HepG2 (cell line): ENCODE results near the gene DDAH1. TPM values are rescaled to one million over a fixed set of nuclear protein-coding genes. Genes with fewer than 3 reads are reported as not detected.

ENCODE experiments used
- ATAC-seq: fragments of 200-7000 bp; cut with Tn5 transposase; 3 replicates; pipeline ENCODE4 v1.9.1; 2020; ENCODE audit warnings: mild to moderate bottlenecking, moderate library complexity
- BruUV-seq: library from RNA; stranded (reverse); fragments of 400-500 nt; replicated peaks from 2 replicates; lab custom pipeline; 2021; lab: Mats Ljungman, UMichigan
- CTCF ChIA-PET: fragments of 300-600 bp; formaldehyde crosslinking; extraction: SDS; loops from one replicate; lab custom pipeline; 2021; ENCODE audit warnings: low total read pairs, inconsistent platforms, low intra/inter-chr PET ratio; lab: Yijun Ruan, JAX
- POLR2A ChIA-PET: fragments of 350-600 bp; sonication (Branson Sonifier 250); formaldehyde crosslinking; loops from one replicate; lab custom pipeline; 2020; ENCODE audit warnings: antibody characterized with exemption, inconsistent platforms; lab: Yijun Ruan, JAX
- DNase-seq: peaks from one replicate; pipeline ENCODE4 v3.0.0-alpha.2; 2015; ENCODE audit warnings: low spot score
- FAIRE-seq: peaks from 3 replicates; lab custom pipeline; 2011; peaks lifted over from hg19 to GRCh38; lab: Jason Lieb, UNC
- H2AFZ ChIP-seq: one replicate; pipeline ENCODE4 v1.6.1; 2011; ENCODE audit warnings: low read length, inconsistent platforms
- H3K27ac ChIP-seq: fragments of 300-600 bp; 3 replicates; pipeline ENCODE4 v1.8.0; 2011; ENCODE audit warnings: mixed run types, mild to moderate bottlenecking, mixed read lengths, low read length, inconsistent platforms; ENCODE audit not compliant: insufficient read depth; ENCODE audit errors: extremely low read length
- H3K27me3 ChIP-seq, 2 experiments: fragments of 200-600 bp in 1 of 2; 2 replicates in 1 of 2; 3 replicates in 1 of 2; pipeline versions ENCODE4 v1.6.0 to v1.8.0; 2011; ENCODE audit warnings: low read length in 2 of 2, mild to moderate bottlenecking in 2 of 2, moderate library complexity in 2 of 2, inconsistent platforms in 1 of 2; ENCODE audit not compliant: insufficient read depth in 2 of 2, control insufficient read depth in 1 of 2
- H3K36me3 ChIP-seq, 2 experiments: fragments of 200-600 bp in 1 of 2; replicated peaks in 1 of 2; 2 replicates in 1 of 2; 3 replicates in 1 of 2; pipeline versions ENCODE4 v1.5.1 to v1.8.0; 2011; ENCODE audit warnings: low read length in 2 of 2, inconsistent platforms in 1 of 2; ENCODE audit not compliant: insufficient read depth in 2 of 2, control insufficient read depth in 1 of 2
- H3K4me1 ChIP-seq: 2 replicates; pipeline ENCODE4 v1.5.1; 2012; ENCODE audit warnings: low read length, inconsistent platforms; ENCODE audit not compliant: insufficient read depth
- H3K4me2 ChIP-seq: 2 replicates; pipeline ENCODE4 v1.6.0; 2011; ENCODE audit warnings: low read depth, low read length, inconsistent platforms
- H3K4me3 ChIP-seq, 3 experiments: fragments of 200-600 bp in 1 of 3; sonication (generic), shearing (Covaris generic) in 1 of 3; replicated peaks in 1 of 3; 2 replicates each; pipeline ENCODE4 v1.5.1; 2011 to 2016; ENCODE audit warnings: low read length in 3 of 3, inconsistent platforms in 2 of 3, low read depth in 2 of 3, mild to moderate bottlenecking in 2 of 3, control low read depth in 1 of 3, mixed read lengths in 1 of 3; ENCODE audit not compliant: insufficient read depth in 1 of 3
- H3K79me2 ChIP-seq: one replicate; pipeline ENCODE4 v1.6.1; 2011; ENCODE audit warnings: low read length, inconsistent platforms; ENCODE audit not compliant: insufficient read depth
- H3K9ac ChIP-seq: 2 replicates; pipeline ENCODE4 v1.6.0; 2011; ENCODE audit warnings: mild to moderate bottlenecking, low read depth, low read length, inconsistent platforms; ENCODE audit not compliant: insufficient read depth
- H3K9me3 ChIP-seq: 2 replicates; pipeline ENCODE4 v1.5.1; 2012; ENCODE audit warnings: mild to moderate bottlenecking, low read length
- H4K20me1 ChIP-seq: 2 replicates; pipeline ENCODE4 v1.6.0; 2011; ENCODE audit warnings: inconsistent platforms, mild to moderate bottlenecking, low read length, moderate library complexity; ENCODE audit not compliant: insufficient read depth
- ARNT2 ChIP-seq: sonication (generic); formaldehyde crosslinking; IDR thresholded peaks from 2 replicates; pipeline ENCODE4 v1.8.0; 2022; ENCODE audit warnings: mild to moderate bottlenecking, low read depth, missing genetic modification reagents, moderate library complexity
- CEBPG ChIP-seq: IDR thresholded peaks from 2 replicates; pipeline ENCODE4 v1.6.1; 2016
- E2F2 ChIP-seq: sonication (generic); formaldehyde crosslinking; IDR thresholded peaks from 2 replicates; pipeline ENCODE4 v1.4.0; 2020; ENCODE audit warnings: missing genetic modification reagents, borderline replicate concordance
- MIXL1 ChIP-seq: IDR thresholded peaks from 2 replicates; pipeline ENCODE4 v1.6.1; 2016
- ONECUT2 ChIP-seq: sonication (generic); formaldehyde crosslinking; IDR thresholded peaks from 2 replicates; pipeline ENCODE4 v1.4.0; 2020; ENCODE audit warnings: missing genetic modification reagents
- SKI ChIP-seq: fragments of 450-650 bp; IDR thresholded peaks from one replicate; pipeline ENCODE4 v1.6.1; 2018; ENCODE audit warnings: mild to moderate bottlenecking; ENCODE audit not compliant: partially characterized antibody
- TBP ChIP-seq: sonication (generic); formaldehyde crosslinking; IDR thresholded peaks from 2 replicates; pipeline ENCODE4 v1.5.0; 2020; ENCODE audit warnings: missing genetic modification reagents
- ZNF205 ChIP-seq: IDR thresholded peaks from 2 replicates; pipeline ENCODE4 v1.6.1; 2018; ENCODE audit warnings: missing biosample characterization, missing genetic modification reagents
- ZNF292 ChIP-seq: sonication (generic); formaldehyde crosslinking; IDR thresholded peaks from 2 replicates; pipeline ENCODE4 v1.8.1; 2022; ENCODE audit warnings: mild to moderate bottlenecking, low read depth, missing genetic modification reagents, borderline replicate concordance
- ZNF609 ChIP-seq: sonication (generic); formaldehyde crosslinking; IDR thresholded peaks from 2 replicates; pipeline ENCODE4 v1.4.0; 2020; ENCODE audit warnings: mild to moderate bottlenecking, missing genetic modification reagents, borderline replicate concordance
- whole genome bisulfite sequencing: methylation state at CpG from one replicate; pipeline ENCODE4 v1.1.6; 2017; ENCODE audit warnings: low lambda C conversion rate; 5-methylcytosine and 5-hydroxymethylcytosine counted together
- in situ Hi-C: cut with HindIII; loops from 2 replicates; pipeline ENCODE4 v1.10.0; 2017; ENCODE audit warnings: low pct_unique_long_range_greater_than_20kb; ENCODE audit not compliant: extremely low pct_ligation_motif_present
- intact Hi-C: fragments of 100-400 bp; cut with micrococcal nuclease; formaldehyde crosslinking; loops from one replicate; pipeline ENCODE4 v1.10.0; 2022; ENCODE audit not compliant: unreplicated experiment
- polyA plus RNA-seq, 8 experiments: library from polyadenylated mRNA; depleted of rRNA in 3 of 8; stranded (reverse) in 7 of 8; unstranded in 1 of 8; fragments of >200 nt; fragmentation: Illumina TruSeq in 4 of 8; extraction: Trizol in 4 of 8; gene quantifications; 2 replicates each; pipeline versions ENCODE4 v1.2.1 to v1.2.3, GENCODE V29; 2011 to 2016; ENCODE audit warnings: low read depth in 4 of 8, missing spikeins in 1 of 8, mixed read lengths in 1 of 8; ENCODE audit not compliant: insufficient read depth in 1 of 8
- total RNA-seq, 5 experiments: library from RNA; depleted of rRNA; stranded (reverse); fragments of >200 nt; fragmentation: Illumina TruSeq; extraction: Trizol; gene quantifications; 2 replicates each; pipeline ENCODE4 v1.2.3, GENCODE V29; 2016; ENCODE audit warnings: low read depth in 1 of 5

The DDAH1 gene
- total and polyA plus RNA-seq, 2 of the 13 experiments (the other 11 are each of a cell fraction or from before 2014, with no cell fraction given): 39.7 to 64.4 TPM

- FAIRE-seq (no peak), ATAC-seq (peak; percentile 65; the same call in 2 of the 3 replicates), DNase-seq (no peak)
- H2AFZ ChIP-seq: no peak overlapping the region
- ChIA-PET POLR2A (no interaction called here), CTCF (no interaction called here)
- H3K79me2 ChIP-seq: no peaks in the 10 kb centered on the region
- H3K27ac ChIP-seq: no peak overlapping the region
- H3K27me3 ChIP-seq: no peaks in the 10 kb centered on the region
- intact Hi-C loops (no loop called here), in situ Hi-C loops (no loop called here)
- no peaks in the 10 kb centered on the region for H3K9me3 ChIP-seq
- H4K20me1 ChIP-seq: no peaks in the 10 kb centered on the region
- H3K4me2 ChIP-seq: no peak overlapping the region; the same call in 1 of the 2 replicates
- BruUV-seq: no TSS peak
- H3K4me3 ChIP-seq: no peak overlapping the region
- 50% methylated on average over 1 of the region's 1 CpG for WGBS
- TF ChIP-seq TBP (CRISPR knock-in tag): no peak
- no peak for TF ChIP-seq ARNT2
- peak; percentile 48; the same call in 1 of the 2 replicates for TF ChIP-seq ZNF292 (CRISPR knock-in tag)
- TF ChIP-seq, all 625 proteins: peak for 1
- no peaks in the 10 kb centered on the region for H3K36me3 ChIP-seq
- no peak overlapping the region for H3K9ac ChIP-seq
- H3K4me1 ChIP-seq: peaks cover 16% of the 10 kb centered on the region
These were observed 29.3 kb upstream of the DDAH1 start for GRCh38 chr1:85494074-85494903.

DNA sequence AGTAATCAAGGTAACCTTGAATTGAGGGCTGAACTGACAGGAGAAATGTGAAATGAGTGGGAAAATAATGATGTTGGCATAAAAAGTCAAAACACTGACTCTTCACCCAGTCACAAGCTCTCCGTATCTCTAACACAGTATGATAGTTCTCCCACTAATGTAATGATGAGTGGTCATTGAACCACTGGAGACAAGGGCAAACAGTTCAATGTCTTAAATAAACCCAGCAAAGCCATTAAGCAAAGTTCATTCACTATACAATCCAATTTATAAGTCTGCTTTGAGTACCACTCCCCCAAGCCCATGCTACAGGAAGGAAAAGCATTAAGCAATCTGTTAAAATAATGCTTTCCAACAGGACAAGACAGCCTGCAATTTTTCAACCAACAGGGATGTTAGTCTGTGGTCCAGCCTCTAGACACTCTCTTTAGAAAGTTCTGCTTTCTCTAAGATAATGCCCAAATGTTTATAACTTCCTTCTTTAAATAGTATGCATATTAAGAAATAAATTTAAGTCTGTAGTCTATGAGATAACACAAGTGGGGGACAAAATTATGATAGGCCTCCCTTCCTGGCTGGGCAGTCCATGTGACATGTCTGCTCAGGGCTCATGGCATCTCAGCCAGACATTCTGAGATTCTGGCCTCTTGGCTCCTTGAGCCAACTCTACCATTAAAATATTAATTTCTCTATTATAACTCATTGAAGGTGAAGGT, 25.5 kb upstream of the DDAH1 start:
- no peaks in the 10 kb centered on the region for H3K27me3 ChIP-seq
- no peaks in the 10 kb centered on the region for H3K79me2 ChIP-seq
- FAIRE-seq (no peak), ATAC-seq (peak; percentile 91), DNase-seq (peak; percentile 20)
- no peak overlapping the region for H3K27ac ChIP-seq
- ChIA-PET CTCF (no interaction called here), POLR2A (no interaction called here)
- H3K4me2 ChIP-seq: no peak overlapping the region
- intact Hi-C loops (no loop called here), in situ Hi-C loops (no loop called here)
- H3K9ac ChIP-seq: no peak overlapping the region
- no peaks in the 10 kb centered on the region for H4K20me1 ChIP-seq
- H2AFZ ChIP-seq: no peak overlapping the region
- H3K9me3 ChIP-seq: no peaks in the 10 kb centered on the region
- no peak overlapping the region for H3K4me3 ChIP-seq
- peaks cover 16% of the 10 kb centered on the region for H3K4me1 ChIP-seq
- H3K36me3 ChIP-seq: no peaks in the 10 kb centered on the region
- 0% methylated on average over 1 of the region's 1 CpG for WGBS
- no TSS peak for BruUV-seq
- TF ChIP-seq E2F2 (CRISPR knock-in tag): no peak
- TF ChIP-seq ZNF609 (CRISPR knock-in tag): peak; percentile 67; the same call in 1 of the 2 replicates
- peak; percentile 28 for TF ChIP-seq SKI
- peak; percentile 47; the same call in 1 of the 2 replicates for TF ChIP-seq ONECUT2
- peak; percentile 82 for TF ChIP-seq MIXL1
- no peak for TF ChIP-seq ZNF205 (CRISPR knock-in tag)
- TF ChIP-seq CEBPG (CRISPR knock-in tag): 0 out of 2 replicates have a peak, but pooled peaks have one; percentile 12
